Mucosa of descending colon (tissue), 3 donors: Measurements from ENCODE around the gene CDK8. TPM values are rescaled to one million over a fixed set of nuclear protein-coding genes. Genes with fewer than 3 reads are reported as not detected.
"Not testable (repeated sequence)": the region's sequence is repeated elsewhere in the genome, so short reads cannot be mapped to it uniquely, and the experiment has no call there.

Experiments used
- ATAC-seq: fragments of 200-7000 bp; cut with Tn5 transposase; one replicate; pipeline ENCODE4 v1.9.1; 2020; ENCODE audit warnings: mild to moderate bottlenecking, moderate library complexity
- DNase-seq, 3 donors: peaks; one replicate each; pipeline ENCODE4 v3.0.0-alpha.2; 2020
- H3K36me3 ChIP-seq: fragments of 200-600 bp; one replicate; pipeline ENCODE4 v1.8.0; 2021; ENCODE audit warnings: low read depth, mild to moderate bottlenecking
- H3K4me1 ChIP-seq: fragments of 200-600 bp; one replicate; pipeline ENCODE4 v1.8.0; 2021; ENCODE audit warnings: low read depth, mild to moderate bottlenecking
- H3K4me3 ChIP-seq: fragments of 200-600 bp; one replicate; pipeline ENCODE4 v1.8.0; 2021; ENCODE audit warnings: mild to moderate bottlenecking
- H3K9me3 ChIP-seq: fragments of 200-600 bp; one replicate; pipeline ENCODE4 v1.8.0; 2021; ENCODE audit warnings: mild to moderate bottlenecking
- CTCF ChIP-seq: fragments of 200-600 bp; IDR thresholded peaks from one replicate; pipeline ENCODE4 v1.8.0; 2022; ENCODE audit warnings: antibody characterized with exemption, mild to moderate bottlenecking
- intact Hi-C, 2 donors: fragments of 100-400 bp; cut with DNase I in 1 of 2; cut with micrococcal nuclease in 1 of 2; formaldehyde crosslinking; loops; one replicate each; pipeline versions ENCODE4 v1.11.0 to v1.11.1; 2022; cut with DNase I, micrococcal nuclease
- total RNA-seq, 3 donors: library from RNA; stranded (reverse); fragmentation: NEBNext Ultra II Directional in 2 of 3; extraction: Animal tissue kit (Norgen Biotek cat#: 25700) in 2 of 3; gene quantifications; one replicate each; pipeline versions ENCODE4 v1.2.1 to v1.2.4, GENCODE V29; 2021 to 2023
- donor health status: DM: no; HTN: no; CAD: no; lungs with moderate emphysema.
- donor health status: DM: no; HTN: no; CAD: no.
- donor health status: DM: no; HTN: yes; CAD: no.

CDK8 gene
- total RNA-seq, 3 donors from 2014 or later, result 20.4 to 45.1 (median 20.4) TPM

GRCh38 chr13:26280822-26281221 lies 26.9 kb downstream of the CDK8 start:
- H3K4me1 ChIP-seq, result no peaks in the 10 kb centered on the region
- no peaks in the 10 kb centered on the region for H3K9me3 ChIP-seq
- TF ChIP-seq CTCF, result no peak
- no peak overlapping the region for H3K4me3 ChIP-seq
- intact Hi-C loops, result no loop called here
- no peaks in the 10 kb centered on the region for H3K36me3 ChIP-seq
- ATAC-seq (no peak), DNase-seq (peak in 1 of 3 donors; percentile 3)

- ATAC-seq, result not testable (repeated sequence)
Measured at GRCh38 chr13:26285911-26286310, 32.0 kb downstream of the CDK8 start.

GRCh38 chr13:26288838-26289237 lies 34.9 kb downstream of the CDK8 start:
- H3K36me3 ChIP-seq, ATAC-seq, intact Hi-C loops, DNase-seq, H3K4me1 ChIP-seq, H3K9me3 ChIP-seq, H3K4me3 ChIP-seq: not testable (repeated sequence)

More at GRCh38 chr13:26285911-26286310, 32.0 kb downstream of the CDK8 start:
- H3K36me3 ChIP-seq, H3K4me3 ChIP-seq, H3K4me1 ChIP-seq, H3K9me3 ChIP-seq, DNase-seq, intact Hi-C loops: not testable (repeated sequence)

GRCh38 chr13:26295812-26296211 lies 41.9 kb downstream of the CDK8 start:
- Histone ChIP-seq H3K4me3 (no peak overlapping the region), H3K9me3 (no peaks in the 10 kb centered on the region), H3K4me1 (no peaks in the 10 kb centered on the region), H3K36me3 (no peaks in the 10 kb centered on the region)
- ATAC-seq (no peak), DNase-seq (no peak)
- intact Hi-C loops, result no loop called here
- TF ChIP-seq CTCF, result no peak

GRCh38 chr13:26299168-26299750 lies 45.3 kb downstream of the CDK8 start:
- intact Hi-C loops, result no loop called here
- no peak for TF ChIP-seq CTCF
- Histone ChIP-seq H3K9me3 (no peaks in the 10 kb centered on the region), H3K36me3 (no peaks in the 10 kb centered on the region), H3K4me3 (no peak overlapping the region), H3K4me1 (no peaks in the 10 kb centered on the region)
- no peak for DNase-seq
- no peak for ATAC-seq

- DNase-seq, result no peak
- Histone ChIP-seq H3K9me3 (no peaks in the 10 kb centered on the region), H3K4me3 (no peak overlapping the region), H3K36me3 (no peaks in the 10 kb centered on the region), H3K4me1 (peaks cover under 1% of the 10 kb centered on the region)
- no peak for ATAC-seq
- intact Hi-C loops, result no loop called here
- no peak for TF ChIP-seq CTCF
Measured at GRCh38 chr13:26300140-26300539, 46.2 kb downstream of the CDK8 start.

GRCh38 chr13:26305676-26306075 lies 51.7 kb downstream of the CDK8 start:
- no peak for TF ChIP-seq CTCF
- no peak for DNase-seq

More at GRCh38 chr13:26305676-26306075, 51.7 kb downstream of the CDK8 start:
- Histone ChIP-seq H3K4me1 (peaks cover 4% of the 10 kb centered on the region), H3K36me3 (no peaks in the 10 kb centered on the region), H3K9me3 (no peaks in the 10 kb centered on the region), H3K4me3 (no peak overlapping the region)
- no peak for ATAC-seq
- intact Hi-C loops, result no loop called here
